ENCODE data around the gene PGRMC2.

DNA sequence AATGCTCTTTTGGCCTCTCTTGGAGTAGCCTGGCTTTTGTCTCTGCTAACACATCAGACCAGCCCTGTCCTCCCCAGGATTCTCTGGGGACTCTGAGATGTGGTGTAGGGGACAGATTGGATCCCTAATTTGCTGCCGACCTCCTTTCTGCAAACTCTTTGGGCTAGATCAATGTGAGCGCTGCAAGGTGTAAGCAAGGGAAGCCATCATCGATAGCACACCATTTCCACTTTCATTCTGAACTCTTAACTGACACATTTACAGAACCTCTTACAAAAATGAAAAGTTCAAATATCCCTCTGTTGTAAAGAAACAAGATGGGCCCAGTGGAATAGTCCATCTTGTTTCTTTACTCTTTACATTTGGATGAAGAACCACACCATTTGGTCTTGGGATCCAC lies 46.6 kb downstream of the PGRMC2 start:
- TF ChIP-seq MAZ (IDR thresholded peaks at IDR 0.05; ENCODE audit: borderline replicate concordance, low read depth, low read length), result no peak
- TF ChIP-seq, protein P1, sequence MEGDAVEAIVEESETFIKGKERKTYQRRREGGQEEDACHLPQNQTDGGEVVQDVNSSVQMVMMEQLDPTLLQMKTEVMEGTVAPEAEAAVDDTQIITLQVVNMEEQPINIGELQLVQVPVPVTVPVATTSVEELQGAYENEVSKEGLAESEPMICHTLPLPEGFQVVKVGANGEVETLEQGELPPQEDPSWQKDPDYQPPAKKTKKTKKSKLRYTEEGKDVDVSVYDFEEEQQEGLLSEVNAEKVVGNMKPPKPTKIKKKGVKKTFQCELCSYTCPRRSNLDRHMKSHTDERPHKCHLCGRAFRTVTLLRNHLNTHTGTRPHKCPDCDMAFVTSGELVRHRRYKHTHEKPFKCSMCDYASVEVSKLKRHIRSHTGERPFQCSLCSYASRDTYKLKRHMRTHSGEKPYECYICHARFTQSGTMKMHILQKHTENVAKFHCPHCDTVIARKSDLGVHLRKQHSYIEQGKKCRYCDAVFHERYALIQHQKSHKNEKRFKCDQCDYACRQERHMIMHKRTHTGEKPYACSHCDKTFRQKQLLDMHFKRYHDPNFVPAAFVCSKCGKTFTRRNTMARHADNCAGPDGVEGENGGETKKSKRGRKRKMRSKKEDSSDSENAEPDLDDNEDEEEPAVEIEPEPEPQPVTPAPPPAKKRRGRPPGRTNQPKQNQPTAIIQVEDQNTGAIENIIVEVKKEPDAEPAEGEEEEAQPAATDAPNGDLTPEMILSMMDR (conservative IDR thresholded peaks at IDR 0.05; ENCODE audit: low read depth, low read length), result no peak
- TF ChIP-seq RFX5 (IDR thresholded peaks at IDR 0.05; ENCODE audit: low read depth, low read length), result no peak
- no peak for TF ChIP-seq POLR2A (IDR thresholded peaks at IDR 0.05; ENCODE audit: low read depth, low read length)
- TF ChIP-seq MXI1 (IDR thresholded peaks at IDR 0.05; ENCODE audit: borderline replicate concordance, low read depth, low read length), result no peak
- no peak for TF ChIP-seq MAFK (IDR thresholded peaks at IDR 0.05; ENCODE audit: low read depth, low read length)
- TF ChIP-seq CHD1 (IDR thresholded peaks at IDR 0.05; ENCODE audit: low read depth, low read length), result no peak
- TF ChIP-seq BHLHE40 (IDR thresholded peaks at IDR 0.05; ENCODE audit: low read depth, low read length), result no peak
- no peak for TF ChIP-seq SMC3 (IDR thresholded peaks at IDR 0.05; ENCODE audit: low read depth, low read length)

Data from IMR-90 (cell line).